ENCODE results near the gene ZNF385B. TPM values are rescaled to one million over a fixed set of nuclear protein-coding genes. Genes with fewer than 3 reads are reported as not detected.

Gene ZNF385B
- total and polyA plus RNA-seq, 2 donors from 2014 or later = 5.9 to 10.9 TPM

DNA sequence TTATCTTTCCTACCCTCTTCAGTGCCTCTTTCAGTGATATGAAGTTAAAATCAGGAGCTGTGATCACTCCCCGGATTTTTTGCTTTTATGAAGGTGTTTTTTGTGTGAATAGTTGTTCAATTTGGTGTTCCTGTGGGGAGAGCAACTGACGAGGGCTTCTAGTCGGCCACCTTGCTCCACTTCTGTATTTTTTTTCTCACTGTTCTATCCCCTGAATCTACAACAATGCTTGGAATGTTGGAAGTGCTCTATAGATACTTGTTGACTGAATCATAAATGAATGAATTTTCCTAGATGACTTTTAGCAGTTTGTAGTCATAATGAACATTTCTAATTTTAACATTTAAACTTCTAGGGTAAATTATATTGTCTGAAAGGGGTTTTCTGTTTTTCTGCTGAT lies 247.3 kb downstream of the ZNF385B start:
- no peaks in the 10 kb centered on the region for H3K27me3 ChIP-seq (ENCODE audit: control insufficient read depth, insufficient read depth, low read length)
- intact Hi-C loops (cut with DNase I) = no loop called here
- no peaks in the 10 kb centered on the region for H3K36me3 ChIP-seq (ENCODE audit: control insufficient read depth in 2 of 3, insufficient read depth in 3 of 3, low read length in 3 of 3)
- TF ChIP-seq CTCF (IDR thresholded peaks at IDR 0.05; ENCODE audit: borderline replicate concordance, extremely low read depth, insufficient read depth) = no peak
- no peak for FAIRE-seq
- H3K9ac ChIP-seq (ENCODE audit: low read length in 3 of 3) = no peak overlapping the region
- no peaks in the 10 kb centered on the region for H3K9me3 ChIP-seq (ENCODE audit: control insufficient read depth in 2 of 3, insufficient read depth in 1 of 3, low read length in 3 of 3)
- no peaks in the 10 kb centered on the region for H3K4me1 ChIP-seq (ENCODE audit: control insufficient read depth in 2 of 3, insufficient read depth in 2 of 3, low read depth in 1 of 3, low read length in 3 of 3)
- no peak overlapping the region for H3K4me3 ChIP-seq (ENCODE audit: low read length in 3 of 3)
- H3K27ac ChIP-seq (ENCODE audit: low read depth in 2 of 2, low read length in 2 of 2) = no peak overlapping the region
- DNase-seq = no peak

DNA sequence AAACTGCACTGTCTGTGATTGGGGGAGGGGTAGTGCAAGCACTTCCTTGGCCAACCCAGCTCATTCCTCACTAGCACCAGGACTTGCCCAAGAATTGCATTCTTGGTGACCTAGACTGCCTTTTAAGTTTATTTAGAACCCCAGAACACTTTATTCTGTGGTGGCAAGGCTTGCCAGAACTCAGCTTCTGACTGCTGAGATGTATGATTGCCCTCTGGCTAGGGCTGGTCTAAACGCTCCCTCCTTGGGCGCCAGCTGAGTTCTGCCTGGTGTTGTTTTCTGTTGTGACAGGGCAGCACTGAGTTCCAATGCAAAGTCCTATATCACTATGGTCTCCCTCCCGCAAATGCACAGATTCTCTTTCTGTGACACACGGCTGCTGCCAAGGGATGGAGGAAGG lies 247.7 kb downstream of the ZNF385B start:
- no peak for FAIRE-seq
- Histone ChIP-seq H3K27ac (ENCODE audit: low read depth in 2 of 2, low read length in 2 of 2) (no peak overlapping the region), H3K36me3 (ENCODE audit: control insufficient read depth in 2 of 3, insufficient read depth in 3 of 3, low read length in 3 of 3) (no peaks in the 10 kb centered on the region), H3K4me1 (ENCODE audit: control insufficient read depth in 2 of 3, insufficient read depth in 2 of 3, low read depth in 1 of 3, low read length in 3 of 3) (no peaks in the 10 kb centered on the region), H3K4me3 (ENCODE audit: low read length in 3 of 3) (no peak overlapping the region), H3K9ac (ENCODE audit: low read length in 3 of 3) (no peak overlapping the region), H3K27me3 (ENCODE audit: control insufficient read depth, insufficient read depth, low read length) (no peaks in the 10 kb centered on the region), H3K9me3 (ENCODE audit: control insufficient read depth in 2 of 3, insufficient read depth in 1 of 3, low read length in 3 of 3) (no peaks in the 10 kb centered on the region)
- no peak for DNase-seq
- TF ChIP-seq CTCF (IDR thresholded peaks at IDR 0.05; ENCODE audit: borderline replicate concordance, extremely low read depth, insufficient read depth) = no peak
- intact Hi-C loops (cut with DNase I) = no loop called here

DNA sequence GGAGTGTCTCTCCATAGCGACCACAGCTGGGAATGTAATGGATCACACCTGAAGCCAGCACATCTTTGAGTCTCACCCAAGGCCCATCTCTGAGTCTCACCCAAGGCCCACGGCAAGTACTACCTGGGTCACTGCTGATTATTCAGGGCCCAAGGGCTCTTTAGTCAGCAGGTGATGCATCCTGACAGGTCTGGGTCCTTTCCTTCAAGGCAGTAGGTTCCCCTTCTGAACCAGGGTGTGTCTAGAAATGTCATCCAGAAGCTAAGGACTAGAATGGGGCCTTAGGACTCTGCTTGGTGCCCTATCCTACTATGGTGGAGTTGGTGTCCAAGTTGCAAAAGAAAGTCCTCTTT lies 248.1 kb downstream of the ZNF385B start:
- no peak for TF ChIP-seq CTCF (IDR thresholded peaks at IDR 0.05; ENCODE audit: borderline replicate concordance, extremely low read depth, insufficient read depth)
- DNase-seq (no peak), FAIRE-seq (no peak)
- no peaks in the 10 kb centered on the region for H3K4me1 ChIP-seq (ENCODE audit: control insufficient read depth in 2 of 3, insufficient read depth in 2 of 3, low read depth in 1 of 3, low read length in 3 of 3)
- no peak overlapping the region for H3K27ac ChIP-seq (ENCODE audit: low read depth in 2 of 2, low read length in 2 of 2)
- H3K9ac ChIP-seq (ENCODE audit: low read length in 3 of 3) = no peak overlapping the region
- H3K36me3 ChIP-seq (ENCODE audit: control insufficient read depth in 2 of 3, insufficient read depth in 3 of 3, low read length in 3 of 3) = no peaks in the 10 kb centered on the region
- H3K4me3 ChIP-seq (ENCODE audit: low read length in 3 of 3) = no peak overlapping the region
- intact Hi-C loops (cut with DNase I) = no loop called here
- H3K9me3 ChIP-seq (ENCODE audit: control insufficient read depth in 2 of 3, insufficient read depth in 1 of 3, low read length in 3 of 3) = no peaks in the 10 kb centered on the region
- H3K27me3 ChIP-seq (ENCODE audit: control insufficient read depth, insufficient read depth, low read length) = no peaks in the 10 kb centered on the region

DNA sequence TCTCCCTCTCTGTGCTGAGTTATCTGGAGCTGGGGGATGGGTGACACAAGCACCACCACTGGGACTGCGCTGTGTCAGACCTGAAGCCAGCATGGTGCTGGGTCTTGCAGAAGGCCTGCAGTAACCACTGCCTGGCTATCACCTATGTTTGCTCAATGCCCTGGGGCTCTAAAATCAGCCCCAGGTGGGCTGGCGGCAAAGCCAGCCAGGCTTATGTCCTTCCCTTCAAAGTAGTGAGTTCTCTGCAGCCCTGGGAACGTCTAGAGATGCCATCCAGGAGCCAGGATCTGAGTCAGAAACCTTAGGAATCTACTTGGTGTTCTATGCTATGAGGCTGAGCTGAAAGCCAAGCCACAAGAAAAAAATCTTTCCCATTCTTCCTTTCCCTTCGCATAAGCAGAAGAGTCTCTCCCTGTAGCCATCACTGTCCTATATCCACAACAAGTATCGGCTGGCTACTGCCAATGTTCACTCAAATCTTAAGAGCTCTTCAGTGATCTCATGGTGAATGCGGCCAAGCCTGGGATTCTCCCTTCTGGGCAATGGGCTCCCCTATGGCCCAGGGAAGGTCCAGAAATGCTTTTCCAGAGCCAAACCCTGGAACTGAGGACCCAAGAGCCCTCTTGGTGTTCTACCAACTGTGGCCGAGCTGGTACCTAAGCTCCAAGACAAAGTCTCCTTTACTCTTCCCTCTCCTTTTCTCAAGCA lies 248.7 kb downstream of the ZNF385B start:
- FAIRE-seq = no peak
- no peaks in the 10 kb centered on the region for H3K4me1 ChIP-seq (ENCODE audit: control insufficient read depth in 2 of 3, insufficient read depth in 2 of 3, low read depth in 1 of 3, low read length in 3 of 3)
- H3K27ac ChIP-seq (ENCODE audit: low read depth in 2 of 2, low read length in 2 of 2) = no peak overlapping the region
- H3K9me3 ChIP-seq (ENCODE audit: control insufficient read depth in 2 of 3, insufficient read depth in 1 of 3, low read length in 3 of 3) = no peaks in the 10 kb centered on the region
- intact Hi-C loops (cut with DNase I) = no loop called here
- no peak for DNase-seq
- H3K27me3 ChIP-seq (ENCODE audit: control insufficient read depth, insufficient read depth, low read length) = no peaks in the 10 kb centered on the region
- no peaks in the 10 kb centered on the region for H3K36me3 ChIP-seq (ENCODE audit: control insufficient read depth in 2 of 3, insufficient read depth in 3 of 3, low read length in 3 of 3)
- TF ChIP-seq CTCF (IDR thresholded peaks at IDR 0.05; ENCODE audit: borderline replicate concordance, extremely low read depth, insufficient read depth) = no peak
- H3K9ac ChIP-seq (ENCODE audit: low read length in 3 of 3) = no peak overlapping the region
- H3K4me3 ChIP-seq (ENCODE audit: low read length in 3 of 3) = no peak overlapping the region
